Neural cell (in vitro differentiated cells): ENCODE data around the gene CFAP97D1. TPM values are rescaled to one million over a fixed set of nuclear protein-coding genes. Genes with fewer than 3 reads are reported as not detected.

Source experiments
- H2AFZ ChIP-seq: fragments of 200-600, 300-800 bp; sonication (generic), shearing (Covaris generic); 2 replicates; pipeline ENCODE4 v1.6.0; 2014; ENCODE audit warnings: low read depth, mild to moderate bottlenecking, antibody characterized with exemption, low read length, moderate library complexity
- H3F3A ChIP-seq: fragments of 200-600 bp; shearing (Covaris generic); 2 replicates; pipeline ENCODE4 v1.6.1; 2016; ENCODE audit warnings: mild to moderate bottlenecking, moderate library complexity, mixed read lengths, antibody characterized with exemption, low read length; ENCODE audit not compliant: insufficient read depth, poor library complexity, severe bottlenecking
- H3K27ac ChIP-seq: fragments of 200-600, 300-800 bp; sonication (generic), shearing (Covaris generic); 2 replicates; pipeline ENCODE4 v1.5.1; 2014; ENCODE audit warnings: mild to moderate bottlenecking, low read length, moderate library complexity
- H3K27me3 ChIP-seq: fragments of 300-800, 200-600 bp; sonication (generic), shearing (Covaris generic); 2 replicates; pipeline ENCODE4 v1.6.0; 2014; ENCODE audit warnings: mild to moderate bottlenecking, low read depth, low read length, moderate library complexity; ENCODE audit not compliant: insufficient read depth
- H3K36me3 ChIP-seq: fragments of 300-800, 200-600 bp; sonication (generic), shearing (Covaris generic); 2 replicates; pipeline ENCODE4 v1.5.1; 2014; ENCODE audit warnings: mild to moderate bottlenecking, antibody characterized with exemption, low read length, moderate library complexity; ENCODE audit not compliant: insufficient read depth
- H3K4me2 ChIP-seq: fragments of 300-800, 200-600 bp; sonication (generic), shearing (Covaris generic); 2 replicates; pipeline ENCODE4 v1.6.0; 2014; ENCODE audit warnings: mild to moderate bottlenecking, low read length
- H3K4me3 ChIP-seq: fragments of 300-800, 200-600 bp; sonication (generic), shearing (Covaris generic); 2 replicates; pipeline ENCODE4 v1.5.1; 2014; ENCODE audit warnings: mild to moderate bottlenecking, low read length, moderate library complexity
- H3K79me2 ChIP-seq: fragments of 200-600 bp; shearing (Covaris generic); replicated peaks from 2 replicates; pipeline ENCODE4 v1.6.0; 2014; ENCODE audit warnings: mild to moderate bottlenecking, low read length, moderate library complexity; ENCODE audit not compliant: insufficient read depth
- H3K9ac ChIP-seq: fragments of 300-800, 200-600 bp; sonication (generic), shearing (Covaris generic); 2 replicates; pipeline ENCODE4 v1.6.1; 2016; ENCODE audit warnings: mild to moderate bottlenecking, low read length, mixed read lengths
- H3K9me2 ChIP-seq: fragments of 200-600 bp; shearing (Covaris generic); 2 replicates; pipeline ENCODE4 v1.6.1; 2016; ENCODE audit warnings: mild to moderate bottlenecking, low read length, mixed read lengths; ENCODE audit not compliant: insufficient read depth
- H3K9me3 ChIP-seq: fragments of 200-600, 300-800 bp; sonication (generic), shearing (Covaris generic); 2 replicates; pipeline ENCODE4 v1.6.1; 2016; ENCODE audit warnings: mild to moderate bottlenecking, mixed run types, low read length, moderate library complexity, mixed read lengths
- H4K20me1 ChIP-seq: fragments of 200-600 bp; shearing (Covaris generic); 2 replicates; pipeline ENCODE4 v1.6.1; 2016; ENCODE audit warnings: mild to moderate bottlenecking, mixed run types; ENCODE audit not compliant: insufficient read depth
- CTCF ChIP-seq: fragments of 450-650 bp; IDR thresholded peaks from 2 replicates; pipeline ENCODE4 v1.5.1; 2014; ENCODE audit warnings: antibody characterized with exemption, mild to moderate bottlenecking, moderate library complexity; ENCODE audit not compliant: poor library complexity, severe bottlenecking
- EP300 ChIP-seq: fragments of 450-650 bp; conservative IDR thresholded peaks from 2 replicates; pipeline ENCODE4 v1.6.1; 2014; ENCODE audit warnings: antibody characterized with exemption, mild to moderate bottlenecking, moderate library complexity; ENCODE audit not compliant: poor library complexity, severe bottlenecking
- EZH2 ChIP-seq: fragments of 200-600, 300-800 bp; shearing (Covaris generic), sonication (generic); IDR thresholded peaks from 2 replicates; pipeline ENCODE4 v1.6.1; 2014; ENCODE audit warnings: antibody characterized with exemption, low read length, borderline replicate concordance, mild to moderate bottlenecking; ENCODE audit not compliant: insufficient read depth, poor library complexity, severe bottlenecking
- MXI1 ChIP-seq: fragments of 450-650 bp; conservative IDR thresholded peaks from 2 replicates; pipeline ENCODE4 v1.6.1; 2014; ENCODE audit warnings: antibody characterized with exemption, mild to moderate bottlenecking; ENCODE audit not compliant: poor library complexity, severe bottlenecking
- POLR2AphosphoS5 ChIP-seq: IDR thresholded peaks from 2 replicates; pipeline ENCODE4 v1.6.1; 2012
- RAD21 ChIP-seq: fragments of 450-650 bp; conservative IDR thresholded peaks from 2 replicates; pipeline ENCODE4 v1.6.1; 2014; ENCODE audit warnings: antibody characterized with exemption, mild to moderate bottlenecking, moderate library complexity
- SMC3 ChIP-seq: fragments of 450-650 bp; conservative IDR thresholded peaks from 2 replicates; pipeline ENCODE4 v1.6.1; 2014; ENCODE audit warnings: antibody characterized with exemption, mild to moderate bottlenecking, moderate library complexity; ENCODE audit not compliant: poor library complexity
- TAF1 ChIP-seq: IDR thresholded peaks from 2 replicates; pipeline ENCODE4 v1.6.1; 2012; ENCODE audit warnings: low read depth
- polyA plus RNA-seq: library from polyadenylated mRNA; depleted of rRNA; stranded (reverse); fragments of >200 nt; gene quantifications from 2 replicates; pipeline ENCODE4 v1.2.3, GENCODE V29; 2014
- TF ChIP-seq, protein P1 (sequence below): IDR thresholded peaks from 2 replicates; pipeline ENCODE4 v1.6.1; 2012; ENCODE audit warnings: borderline replicate concordance

The CFAP97D1 gene
- polyA plus RNA-seq, 1 donor from 2014 or later = 0.09 TPM

GRCh38 chr17:43736389-43736788 is 43.8 kb upstream of the CFAP97D1 start:
- Histone ChIP-seq H3F3A (no peaks in the 10 kb centered on the region), H3K9me3 (peaks cover 3% of the 10 kb centered on the region), H2AFZ (no peak overlapping the region), H3K9ac (no peak overlapping the region), H3K4me3 (no peak overlapping the region), H3K79me2 (no peaks in the 10 kb centered on the region), H3K36me3 (no peaks in the 10 kb centered on the region), H3K27me3 (no peaks in the 10 kb centered on the region), H4K20me1 (no peaks in the 10 kb centered on the region), H3K9me2 (no peaks in the 10 kb centered on the region), H3K4me2 (no peak overlapping the region), H3K27ac (no peak overlapping the region)
- TF ChIP-seq POLR2AphosphoS5 (no peak), SMC3 (no peak), MXI1 (no peak), EZH2 (no peak), EP300 (no peak), RAD21 (no peak), CTCF (no peak)
- TF ChIP-seq, protein P1, sequence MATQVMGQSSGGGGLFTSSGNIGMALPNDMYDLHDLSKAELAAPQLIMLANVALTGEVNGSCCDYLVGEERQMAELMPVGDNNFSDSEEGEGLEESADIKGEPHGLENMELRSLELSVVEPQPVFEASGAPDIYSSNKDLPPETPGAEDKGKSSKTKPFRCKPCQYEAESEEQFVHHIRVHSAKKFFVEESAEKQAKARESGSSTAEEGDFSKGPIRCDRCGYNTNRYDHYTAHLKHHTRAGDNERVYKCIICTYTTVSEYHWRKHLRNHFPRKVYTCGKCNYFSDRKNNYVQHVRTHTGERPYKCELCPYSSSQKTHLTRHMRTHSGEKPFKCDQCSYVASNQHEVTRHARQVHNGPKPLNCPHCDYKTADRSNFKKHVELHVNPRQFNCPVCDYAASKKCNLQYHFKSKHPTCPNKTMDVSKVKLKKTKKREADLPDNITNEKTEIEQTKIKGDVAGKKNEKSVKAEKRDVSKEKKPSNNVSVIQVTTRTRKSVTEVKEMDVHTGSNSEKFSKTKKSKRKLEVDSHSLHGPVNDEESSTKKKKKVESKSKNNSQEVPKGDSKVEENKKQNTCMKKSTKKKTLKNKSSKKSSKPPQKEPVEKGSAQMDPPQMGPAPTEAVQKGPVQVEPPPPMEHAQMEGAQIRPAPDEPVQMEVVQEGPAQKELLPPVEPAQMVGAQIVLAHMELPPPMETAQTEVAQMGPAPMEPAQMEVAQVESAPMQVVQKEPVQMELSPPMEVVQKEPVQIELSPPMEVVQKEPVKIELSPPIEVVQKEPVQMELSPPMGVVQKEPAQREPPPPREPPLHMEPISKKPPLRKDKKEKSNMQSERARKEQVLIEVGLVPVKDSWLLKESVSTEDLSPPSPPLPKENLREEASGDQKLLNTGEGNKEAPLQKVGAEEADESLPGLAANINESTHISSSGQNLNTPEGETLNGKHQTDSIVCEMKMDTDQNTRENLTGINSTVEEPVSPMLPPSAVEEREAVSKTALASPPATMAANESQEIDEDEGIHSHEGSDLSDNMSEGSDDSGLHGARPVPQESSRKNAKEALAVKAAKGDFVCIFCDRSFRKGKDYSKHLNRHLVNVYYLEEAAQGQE = no peak

GRCh38 chr17:43737722-43738121 is 42.5 kb upstream of the CFAP97D1 start:
- Histone ChIP-seq H3K9me3 (peaks cover 3% of the 10 kb centered on the region), H3K4me3 (no peak overlapping the region), H3K4me2 (no peak overlapping the region), H4K20me1 (no peaks in the 10 kb centered on the region), H3K9me2 (no peaks in the 10 kb centered on the region), H3K9ac (no peak overlapping the region), H2AFZ (no peak overlapping the region), H3K79me2 (no peaks in the 10 kb centered on the region), H3K27ac (no peak overlapping the region), H3K36me3 (no peaks in the 10 kb centered on the region), H3K27me3 (no peaks in the 10 kb centered on the region), H3F3A (no peaks in the 10 kb centered on the region)
- TF ChIP-seq POLR2AphosphoS5 = no peak
- no peak for TF ChIP-seq TAF1
- TF ChIP-seq EZH2 = no peak
- TF ChIP-seq SMC3 = no peak
- no peak for TF ChIP-seq CTCF
- TF ChIP-seq EP300 = no peak
- TF ChIP-seq, protein P1 = no peak
- TF ChIP-seq RAD21 = no peak
- TF ChIP-seq MXI1 = no peak
